Activated CD4-positive, alpha-beta T cell treated with anti-CD3 and anti-CD28 coated beads, Interleukin-2, Interleukin-6, amounts not matched to agents 100 ng/mL and 50 ng/mL, durations not matched to agents 16 hours and 8 hours (primary cell): ENCODE measurements around the gene HK3.

Experiments
- DNase-seq: peaks from one replicate; pipeline ENCODE4 v3.0.0-alpha.2; 2020

Gene HK3

DNA sequence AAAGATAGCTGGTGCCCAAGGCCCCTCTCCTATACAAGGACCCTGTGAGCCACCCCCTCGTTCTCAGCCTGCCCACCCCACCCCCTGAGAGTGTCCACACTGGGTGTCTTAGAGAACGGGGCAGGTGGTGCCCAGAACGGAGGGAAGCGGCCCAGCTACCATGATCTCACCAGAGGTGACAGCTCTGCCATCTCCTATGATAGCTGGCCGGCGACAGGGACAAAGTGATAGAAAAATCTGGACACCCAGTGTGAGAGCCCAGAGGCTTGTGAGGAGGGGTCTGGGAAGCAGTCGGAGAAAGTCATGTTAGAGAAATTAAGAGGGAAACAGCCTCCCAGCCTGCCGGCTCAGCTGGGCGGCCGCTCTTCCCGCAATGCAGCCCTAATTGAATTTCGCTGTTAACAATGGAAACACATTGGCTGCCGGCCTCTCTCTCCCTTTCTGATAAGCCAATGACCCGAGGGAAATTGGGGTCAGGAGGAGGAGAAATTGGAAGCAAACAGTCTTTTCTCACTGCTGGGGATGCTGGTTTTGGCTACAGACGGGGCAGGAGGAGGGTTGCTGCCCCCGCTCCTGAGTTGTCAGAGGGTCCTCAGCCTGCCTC lies 32.3 kb downstream of the HK3 start:
- DNase-seq = no peak

DNA sequence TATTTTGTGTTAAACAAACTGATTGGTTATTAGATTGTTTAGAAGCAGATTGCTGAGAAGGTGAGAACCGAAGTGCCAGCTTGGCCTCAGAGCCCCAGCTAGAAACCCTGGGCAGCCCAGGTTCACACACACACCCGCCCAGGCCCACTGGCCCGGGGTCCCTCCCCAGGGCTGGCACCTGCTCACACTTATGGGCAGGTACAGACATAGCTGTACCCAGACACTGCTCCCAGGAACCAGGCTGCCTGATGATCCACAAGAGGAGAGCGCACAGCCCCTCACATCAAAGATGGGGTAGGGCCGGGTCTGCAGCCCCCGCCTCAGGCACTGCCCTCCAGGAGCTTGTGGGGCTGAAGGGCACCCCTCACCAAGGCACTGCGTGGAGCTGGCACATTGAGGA lies 33.2 kb downstream of the HK3 start:
- no peak for DNase-seq

DNA sequence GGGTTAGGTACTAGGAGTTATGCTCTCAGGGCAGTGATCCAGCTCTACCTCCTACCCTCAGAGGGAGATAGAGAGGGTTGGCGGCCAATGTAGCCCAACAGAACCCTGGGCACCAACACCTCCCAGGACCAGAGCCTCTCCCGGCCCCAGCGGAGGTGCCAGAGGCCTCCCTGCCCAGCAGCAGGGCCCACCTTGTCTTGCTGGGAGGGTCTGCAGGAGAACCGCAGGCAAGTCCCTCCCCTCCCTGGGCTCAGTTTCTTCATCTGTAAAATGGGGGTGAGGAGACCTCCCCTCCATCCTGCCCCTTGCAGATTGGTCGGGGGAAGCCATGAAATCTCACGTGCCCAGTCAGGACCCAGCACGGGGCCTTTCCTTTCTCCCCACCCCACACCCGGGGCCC lies 34.4 kb downstream of the HK3 start:
- no peak for DNase-seq

DNA sequence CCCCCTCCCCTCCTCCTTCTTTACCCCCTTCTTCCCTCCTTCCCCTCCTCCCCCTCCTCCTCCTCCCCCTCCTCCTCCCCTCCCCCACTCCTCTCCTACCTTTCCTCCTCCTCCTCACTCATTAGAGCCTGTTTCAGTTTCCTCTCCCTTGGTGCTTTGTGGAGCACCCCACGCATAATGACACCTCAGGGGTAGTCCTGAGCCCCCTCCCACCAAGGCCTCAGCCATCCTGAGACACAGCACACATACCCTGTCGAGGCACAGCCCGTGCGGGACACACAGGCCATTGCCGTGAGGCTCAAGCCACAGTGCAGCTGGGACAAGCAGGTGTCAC lies 35.4 kb downstream of the HK3 start:
- no peak for DNase-seq

DNA sequence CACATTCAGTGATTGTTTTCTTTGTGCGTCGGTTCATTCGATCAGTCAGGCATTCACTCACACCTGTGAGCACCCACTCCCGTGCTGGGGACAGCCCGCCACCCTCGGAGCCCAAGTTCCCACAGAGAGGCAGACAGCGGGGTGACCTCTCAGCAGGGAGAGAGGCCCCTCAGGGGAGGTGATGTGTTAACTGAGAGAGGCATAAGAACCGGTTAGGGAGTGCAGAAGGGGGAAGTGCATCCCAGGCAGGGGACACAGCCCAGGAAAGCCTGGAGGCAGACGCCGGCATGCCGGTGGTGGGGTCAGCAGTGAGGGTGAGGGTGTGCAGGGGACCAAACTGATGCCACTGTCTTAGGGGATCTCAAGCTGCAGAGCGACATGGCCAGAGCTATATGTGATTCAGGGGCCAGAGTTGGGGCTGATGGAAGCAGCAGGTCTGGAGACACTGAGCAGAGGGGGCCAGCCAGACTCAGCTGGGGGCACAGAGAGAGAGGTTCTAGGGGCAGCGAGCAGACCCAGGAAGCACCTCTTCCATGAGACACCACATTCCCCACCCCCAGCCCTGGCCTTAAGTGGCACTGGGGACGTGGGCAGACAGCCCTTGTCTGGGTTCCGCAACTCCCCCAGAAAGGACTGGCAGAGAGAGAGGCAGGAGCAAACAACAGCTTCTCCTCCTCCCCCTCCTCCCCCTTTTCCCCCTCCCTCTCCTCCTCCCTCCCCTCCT lies 35.9 kb downstream of the HK3 start:
- no peak for DNase-seq

DNA sequence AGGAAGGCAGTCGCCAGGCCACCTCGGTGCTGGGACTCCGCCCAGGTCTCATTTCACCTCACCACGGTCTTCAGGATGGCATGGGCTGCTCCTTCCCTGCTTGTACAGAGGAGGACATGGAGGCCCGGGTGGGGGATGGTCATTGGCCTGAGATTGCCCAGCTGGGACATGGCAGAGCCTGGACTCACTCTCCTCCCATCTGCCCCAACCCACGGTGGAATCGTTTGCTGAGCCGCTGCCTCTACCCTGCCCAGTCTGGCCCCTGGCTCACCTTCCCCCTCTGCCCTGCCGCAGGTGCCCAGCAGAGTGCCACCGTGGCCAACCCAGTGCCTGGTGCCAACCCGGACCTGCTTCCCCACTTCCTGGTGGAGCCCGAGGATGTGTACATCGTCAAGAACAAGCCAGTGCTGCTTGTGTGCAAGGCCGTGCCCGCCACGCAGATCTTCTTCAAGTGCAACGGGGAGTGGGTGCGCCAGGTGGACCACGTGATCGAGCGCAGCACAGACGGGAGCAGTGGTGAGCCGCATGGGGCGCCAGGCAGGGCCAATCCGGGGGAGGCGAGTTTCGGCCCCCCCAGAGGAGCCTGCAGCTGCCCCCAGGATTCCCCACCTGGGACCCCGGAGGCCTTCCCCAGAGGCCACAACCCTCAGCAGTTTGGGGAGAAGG lies 36.7 kb downstream of the HK3 start:
- DNase-seq = no peak

DNA sequence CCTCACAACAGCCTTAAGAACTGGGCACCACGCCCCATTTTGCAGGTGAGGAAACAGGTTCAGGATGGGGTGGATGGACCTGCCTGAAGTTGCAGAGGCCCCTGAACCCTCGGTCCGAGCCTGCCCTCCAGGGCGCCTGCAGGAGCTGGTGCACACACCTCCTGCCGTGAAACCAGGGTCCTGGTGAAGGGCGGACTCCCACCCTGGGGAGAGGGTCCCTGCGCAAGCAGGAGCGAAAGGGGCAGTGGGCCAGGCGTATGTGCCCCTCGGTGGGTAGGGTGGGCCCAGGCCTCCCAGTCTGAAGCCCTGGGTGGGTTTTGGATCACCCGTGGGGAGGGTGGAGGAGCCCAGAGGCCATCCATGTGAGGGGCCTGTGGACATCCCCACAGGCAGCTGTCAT lies 37.9 kb downstream of the HK3 start:
- no peak for DNase-seq

DNA sequence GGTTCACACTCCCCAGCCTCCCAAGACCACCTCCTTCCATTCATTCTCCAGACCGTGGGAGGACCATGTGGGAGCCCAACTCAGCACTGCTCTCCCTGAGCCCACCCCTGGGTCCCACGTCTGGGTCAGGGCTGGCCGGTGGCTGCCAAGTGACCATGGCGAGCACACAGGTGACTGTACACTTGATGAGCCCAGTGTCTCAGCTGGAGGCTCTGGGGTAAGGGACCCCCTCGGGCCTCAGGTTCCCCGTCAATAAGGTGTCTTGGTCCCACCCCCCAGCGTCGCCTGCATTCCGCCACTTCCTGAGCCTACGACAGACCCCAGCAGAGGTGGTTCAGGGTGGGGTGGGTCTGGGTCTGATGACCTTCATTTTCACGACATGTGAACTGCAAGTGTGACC lies 38.8 kb downstream of the HK3 start:
- no peak for DNase-seq

DNA sequence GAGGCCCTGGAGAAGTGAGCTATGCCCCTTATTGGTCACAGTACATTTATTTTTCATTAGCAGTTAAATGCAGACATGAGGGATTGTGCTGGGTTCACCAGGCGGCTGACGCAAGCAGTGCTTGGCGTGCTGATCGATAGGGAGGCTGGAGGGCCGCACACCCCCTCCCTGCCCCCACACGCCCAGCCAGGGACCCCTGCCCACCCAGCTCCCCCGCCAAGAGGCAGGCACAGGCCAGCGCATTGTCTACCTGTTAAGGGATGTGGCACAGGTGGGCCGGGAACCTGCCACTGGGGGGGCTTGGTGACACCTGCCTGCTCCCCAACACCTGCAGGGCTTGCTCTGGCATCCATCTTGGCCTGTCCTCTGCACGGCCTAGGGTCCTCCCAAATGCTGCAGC lies 39.2 kb downstream of the HK3 start:
- no peak for DNase-seq

DNA sequence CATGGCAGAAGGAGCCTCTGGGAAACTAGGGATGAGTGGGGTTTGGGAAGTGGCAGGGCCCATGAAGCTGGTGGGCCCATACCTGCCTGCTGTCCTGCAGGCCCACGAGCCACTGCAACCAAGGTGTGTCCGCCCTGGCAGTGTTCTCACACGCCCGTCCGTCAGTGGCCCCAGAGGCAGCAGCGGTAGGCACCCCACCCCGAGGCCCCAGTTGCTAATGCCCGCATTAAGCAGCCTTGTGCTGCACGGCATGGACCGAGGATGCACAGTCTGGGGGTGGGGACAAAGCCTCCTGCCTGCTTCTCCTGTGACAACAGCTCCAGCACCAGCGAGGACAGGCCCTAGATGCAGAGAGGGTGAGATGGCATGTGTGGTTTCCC lies 41.3 kb downstream of the HK3 start:
- DNase-seq = no peak

DNA sequence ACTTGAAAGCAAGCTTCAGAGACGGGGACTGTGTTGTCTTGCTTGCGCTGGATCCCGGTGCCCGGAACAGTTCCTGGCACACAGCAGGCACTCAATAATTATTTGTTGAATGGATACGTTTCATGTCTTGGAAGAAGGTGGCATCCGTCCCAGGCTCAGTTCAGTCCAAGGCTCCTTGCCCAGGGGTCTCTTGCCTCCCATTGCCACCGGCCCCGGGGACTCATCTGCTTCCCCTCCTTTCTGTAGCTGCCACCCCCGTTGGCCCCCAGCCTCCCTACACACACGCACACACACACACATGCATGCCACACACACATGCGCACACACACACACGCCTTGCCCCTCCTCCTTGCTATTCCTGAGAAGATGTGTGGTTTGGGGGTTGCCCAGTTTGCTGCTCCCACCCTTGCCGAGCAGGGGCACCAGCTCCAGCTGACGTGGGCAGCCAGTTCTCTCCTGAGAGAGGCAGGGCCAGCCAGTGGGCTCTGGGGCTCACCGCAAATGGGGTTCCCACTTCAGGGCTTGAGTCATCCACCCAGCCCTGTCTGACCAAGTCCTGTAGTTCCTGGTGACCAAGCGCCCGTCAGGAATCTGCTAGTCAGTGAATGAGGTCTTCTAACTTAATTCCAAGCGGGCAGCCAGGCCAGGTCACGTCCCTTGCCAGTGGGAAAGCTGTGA lies 41.8 kb downstream of the HK3 start:
- no peak for DNase-seq

DNA sequence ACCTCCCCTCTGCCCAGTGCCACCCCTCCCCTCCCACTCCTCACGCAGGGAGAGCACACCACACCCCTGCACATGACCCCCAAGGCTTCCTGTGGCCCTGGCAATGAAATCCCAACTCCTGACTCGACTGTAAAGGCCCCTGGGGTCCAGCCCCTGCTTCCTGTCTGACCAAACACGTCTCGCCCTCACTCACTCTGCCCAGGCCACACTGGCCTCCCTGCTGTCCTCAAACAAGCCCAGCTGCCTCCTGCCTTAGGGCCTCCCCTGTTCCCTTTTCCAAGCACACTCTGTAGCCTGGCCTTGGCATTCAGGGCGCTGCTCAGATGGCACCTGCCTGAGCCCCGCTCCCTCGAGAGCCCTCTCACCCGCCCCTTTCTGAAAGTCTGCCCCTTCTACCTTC lies 42.4 kb downstream of the HK3 start:
- DNase-seq = no peak

DNA sequence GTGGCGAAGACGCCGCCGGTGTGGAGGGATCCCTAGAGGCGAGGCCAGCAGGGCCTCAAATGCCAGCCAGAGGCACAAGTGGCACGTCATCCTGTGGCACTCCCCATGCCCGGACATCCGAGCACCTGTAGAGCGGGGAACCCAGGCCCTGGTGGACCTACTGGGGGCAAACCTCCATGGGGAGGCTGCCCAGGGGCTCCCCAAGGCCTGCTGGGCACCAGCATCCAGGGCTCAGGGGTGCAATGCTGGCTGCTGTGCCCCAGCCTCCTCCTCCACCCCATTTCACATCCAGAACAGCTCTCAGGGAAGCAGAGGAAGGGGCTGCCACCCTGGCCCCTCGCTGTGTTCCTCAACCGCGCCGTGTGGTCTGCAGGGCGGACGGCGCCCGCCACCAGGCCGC lies 43.5 kb downstream of the HK3 start:
- no peak for DNase-seq

DNA sequence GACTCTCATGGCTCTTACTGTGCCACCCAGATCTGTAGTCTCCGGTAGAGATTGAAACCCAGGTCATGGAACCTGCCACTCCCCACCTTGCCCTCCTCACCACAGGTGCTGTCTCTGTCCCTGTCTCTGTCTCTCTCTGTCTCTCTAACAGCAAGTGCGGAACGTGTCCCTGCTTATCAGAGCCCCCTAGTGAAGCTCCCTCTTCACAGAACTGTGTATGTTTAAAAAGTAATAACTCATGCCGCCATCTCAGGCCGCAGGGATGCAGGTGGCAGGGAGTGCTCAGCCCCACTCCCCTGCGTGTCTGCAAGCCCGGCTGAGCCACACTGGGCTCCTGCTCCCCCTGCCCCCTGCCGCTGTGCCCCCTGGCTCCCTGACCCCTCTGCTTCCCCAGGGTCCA lies 45.0 kb downstream of the HK3 start:
- DNase-seq = no peak

DNA sequence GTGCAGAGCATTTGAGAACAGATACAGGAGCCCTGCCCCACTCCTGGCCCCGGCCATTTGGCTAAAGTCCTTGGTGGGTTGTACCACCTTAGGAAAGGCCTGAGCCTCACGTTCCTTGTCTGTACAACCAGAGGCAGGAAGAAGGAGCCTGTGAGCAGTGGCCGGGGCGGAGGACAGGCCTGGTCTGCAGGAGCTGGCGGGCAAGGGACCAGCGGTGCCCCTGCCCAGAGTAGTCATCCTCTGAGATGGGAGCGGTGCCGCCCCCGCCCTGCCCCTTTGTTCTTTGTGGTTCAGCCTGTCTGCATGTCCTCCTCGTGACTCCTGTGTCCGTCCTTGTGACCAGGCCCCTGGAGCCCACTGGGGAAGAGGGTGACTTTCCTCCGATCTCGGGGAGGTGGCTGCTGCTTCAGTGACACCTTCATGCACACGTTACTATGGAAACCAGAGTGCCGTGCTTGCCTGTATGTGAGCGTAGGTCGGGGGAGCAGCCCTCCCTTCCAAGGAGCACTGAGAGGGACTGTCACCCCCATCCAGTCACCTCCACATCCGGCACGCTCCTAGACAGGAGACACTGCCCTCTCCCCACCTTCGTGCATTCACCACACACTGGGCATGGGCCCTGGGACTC lies 45.9 kb downstream of the HK3 start:
- no peak for DNase-seq

DNA sequence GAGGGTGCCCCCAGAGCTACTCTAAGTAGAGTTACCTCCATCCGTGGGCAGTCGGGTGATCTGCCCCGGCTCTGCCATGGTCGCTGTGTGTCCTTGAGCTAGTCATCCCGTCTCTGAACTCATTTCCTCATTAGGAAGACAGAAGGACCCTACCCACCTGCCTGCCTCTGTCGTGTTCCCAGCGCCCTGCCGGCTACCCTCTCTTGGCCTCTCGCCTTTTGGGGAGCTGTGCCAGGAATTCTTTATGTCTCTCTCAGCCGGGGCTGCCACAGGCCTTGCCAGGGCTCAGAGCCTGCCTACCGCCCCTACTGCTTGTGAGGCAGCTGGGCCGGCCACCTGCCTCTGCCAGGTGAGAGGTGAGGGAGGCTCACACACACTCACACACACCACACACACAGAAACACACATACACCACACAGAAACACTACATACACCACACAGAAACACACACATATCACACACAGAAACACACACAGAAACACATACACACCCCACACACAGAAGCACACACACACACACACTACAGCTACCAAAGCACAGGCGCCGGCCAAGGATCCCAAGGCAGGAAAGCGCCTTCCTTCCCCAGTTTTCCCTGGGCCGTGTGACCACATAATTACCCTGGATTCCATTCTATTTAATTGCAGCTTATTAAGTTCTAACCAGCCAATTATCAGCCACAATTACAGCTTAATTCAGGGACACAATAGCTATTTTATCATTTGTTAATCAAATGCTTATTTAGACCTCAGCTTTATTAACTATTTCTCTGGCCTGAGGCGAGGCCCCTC lies 47.1 kb downstream of the HK3 start:
- DNase-seq = no peak

DNA sequence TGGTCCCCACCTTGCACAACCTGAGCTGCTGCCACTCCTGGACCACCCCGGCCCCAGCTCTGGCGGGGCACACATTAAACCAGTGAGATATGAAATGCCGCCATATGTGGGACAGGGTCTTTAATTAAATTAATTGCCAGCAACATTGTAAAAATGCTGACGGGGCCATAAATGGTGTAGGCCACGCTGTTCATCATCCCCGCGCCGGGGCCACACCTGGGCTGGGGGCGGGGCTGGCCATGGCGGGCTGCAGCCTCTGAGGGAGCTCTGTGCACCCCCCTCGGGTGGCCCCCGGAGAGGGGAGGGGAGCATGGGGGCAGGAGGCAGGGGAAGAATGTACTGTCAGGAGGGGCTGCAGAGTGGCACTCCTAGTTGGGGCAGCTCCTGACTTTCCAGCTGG lies 47.8 kb downstream of the HK3 start:
- DNase-seq = no peak

DNA sequence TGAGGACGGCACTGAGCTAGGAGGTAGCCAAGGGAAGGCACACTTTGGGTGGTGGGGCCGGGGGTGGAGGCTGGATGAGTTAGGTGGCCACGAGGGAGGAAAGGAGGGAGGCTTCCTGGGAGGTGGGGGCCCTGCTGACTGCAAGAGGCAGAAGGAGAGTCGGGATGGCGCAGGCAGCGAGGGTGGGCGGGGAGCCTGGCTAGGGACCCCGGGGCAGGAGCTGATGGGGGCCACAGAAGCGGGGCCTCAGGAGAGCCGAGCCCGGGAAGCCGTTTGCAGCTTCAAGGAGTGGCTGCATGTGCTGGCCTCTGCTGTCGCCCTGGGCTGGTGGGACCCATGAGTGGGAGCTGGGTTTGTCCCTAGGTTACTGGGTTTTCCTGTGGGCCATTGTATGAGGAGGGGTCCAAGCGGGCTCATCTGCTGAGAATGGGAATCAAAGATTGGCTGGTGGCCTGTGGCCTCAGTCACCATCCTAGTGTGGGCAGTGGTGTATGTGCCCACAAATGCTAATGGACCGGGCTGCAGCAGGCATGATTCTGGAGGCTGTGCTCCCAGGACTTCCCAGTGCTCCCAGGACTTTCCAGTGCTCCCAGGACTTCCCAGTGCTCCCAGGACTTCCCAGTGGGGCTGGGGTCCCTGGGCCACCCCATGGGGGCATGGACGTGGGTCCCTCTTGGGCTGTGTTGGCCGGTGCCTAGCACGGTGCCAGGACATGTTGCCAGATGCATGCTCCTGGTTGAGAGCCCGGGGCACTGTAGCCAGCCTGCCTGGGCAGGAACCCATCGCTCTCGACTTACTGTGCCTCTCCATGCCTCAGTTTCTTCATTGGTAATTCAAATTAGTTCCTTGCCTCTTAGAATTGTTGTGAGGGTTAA lies 48.5 kb downstream of the HK3 start:
- DNase-seq = no peak

DNA sequence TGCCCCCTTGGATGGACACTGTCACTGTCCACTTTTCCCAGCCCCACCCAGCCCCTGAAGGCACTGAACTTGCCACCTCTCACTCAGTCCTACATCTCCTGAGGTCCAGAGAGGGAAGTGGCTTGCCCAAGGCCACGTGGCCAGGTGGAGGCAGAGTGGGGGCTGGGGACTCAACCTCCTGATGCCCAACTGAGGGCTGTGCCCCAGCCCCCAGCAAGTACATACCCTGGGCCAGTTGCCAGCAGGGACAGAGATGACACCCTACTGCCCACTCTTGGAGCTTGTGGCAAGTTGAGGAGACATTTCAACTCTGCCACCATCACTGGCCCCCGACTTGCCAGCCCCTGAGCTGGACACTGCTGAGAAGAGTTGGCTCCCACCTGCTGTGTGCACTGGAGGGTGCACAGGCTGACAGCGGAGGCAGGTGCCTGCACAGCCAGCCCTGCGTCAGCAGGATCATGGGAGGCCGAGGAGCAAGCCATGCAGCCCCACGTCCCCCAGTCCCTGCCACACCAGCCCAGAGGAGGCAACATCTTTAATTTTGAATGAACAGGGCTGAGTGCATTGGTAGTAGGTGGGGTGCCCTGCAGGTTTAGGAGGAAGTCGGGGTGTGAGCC lies 49.4 kb downstream of the HK3 start:
- DNase-seq = no peak

DNA sequence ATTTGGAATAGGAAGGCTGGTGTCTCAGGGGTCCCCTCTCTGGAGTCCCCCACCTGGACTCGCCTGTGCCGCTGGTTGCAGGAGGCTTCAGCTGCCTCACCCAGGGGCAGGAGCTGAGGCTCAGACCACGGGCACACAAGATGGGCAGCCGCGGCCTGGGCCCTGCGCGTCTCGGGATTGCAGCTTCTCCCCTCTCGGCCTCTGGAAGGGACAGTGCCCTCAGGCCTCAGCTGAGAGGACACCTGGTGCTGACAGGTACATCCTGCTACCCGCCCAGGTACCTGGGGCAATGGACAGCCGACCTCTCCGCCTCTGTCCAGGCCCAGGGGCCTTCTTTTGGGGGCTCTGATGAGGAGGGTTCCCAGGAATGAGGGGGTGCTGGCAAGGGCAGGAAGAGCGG lies 50.5 kb downstream of the HK3 start:
- DNase-seq = no peak

DNA sequence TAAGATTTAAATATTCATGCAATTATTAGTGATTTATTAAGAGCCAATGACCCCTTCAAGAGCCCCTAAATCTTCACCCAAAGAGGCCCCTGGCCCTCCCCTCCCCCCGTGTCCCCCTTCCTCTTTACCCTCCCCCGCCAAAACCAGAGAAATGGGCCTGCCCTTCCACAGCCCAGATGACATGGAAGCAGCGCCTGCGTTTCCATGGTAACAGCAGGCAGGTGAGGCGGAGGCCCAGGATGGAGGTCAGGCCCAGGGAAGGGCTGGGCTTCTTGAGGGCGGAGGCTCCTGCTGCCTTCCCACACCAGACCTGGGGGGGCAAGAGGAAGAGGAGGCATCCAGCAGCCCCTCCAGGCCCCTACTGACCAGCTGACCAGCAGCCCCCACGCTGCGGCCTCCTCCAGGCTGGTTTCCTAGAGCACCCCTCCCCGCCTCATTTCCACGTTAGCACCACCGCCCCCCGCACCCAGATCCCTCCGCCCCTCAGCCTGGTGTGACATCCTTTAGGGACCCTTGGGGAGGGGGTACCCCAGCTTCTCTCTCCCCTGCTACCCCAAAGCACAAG lies 51.3 kb downstream of the HK3 start:
- no peak for DNase-seq
